HCT116 (cell line): Measurements from ENCODE around the gene PRPF18. TPM values are rescaled to one million over a fixed set of nuclear protein-coding genes. Genes with fewer than 3 reads are reported as not detected.

Experiments
- ATAC-seq: fragments of 200-7000 bp; cut with Tn5 transposase; 2 replicates; pipeline ENCODE4 v1.9.1; 2020; ENCODE audit warnings: mild to moderate bottlenecking, moderate library complexity
- BruUV-seq: library from RNA; stranded (reverse); fragments of 400-500 nt; replicated peaks from 2 replicates; lab custom pipeline; 2021; lab: Mats Ljungman, UMichigan
- CTCF ChIA-PET: fragments of 300-600 bp; sonication (Branson Sonifier 250); formaldehyde crosslinking; loops from one replicate; lab custom pipeline; 2021; ENCODE audit warnings: antibody characterized with exemption; lab: Charles Lee
- POLR2A ChIA-PET: fragments of 300-600, 350-600 bp; sonication (Branson Sonifier 250); formaldehyde crosslinking; loops from one replicate; lab custom pipeline; 2021; ENCODE audit warnings: antibody characterized with exemption; lab: Charles Lee
- RAD21 ChIA-PET, 2 experiments: fragments of 300-600 bp; sonication (Branson Sonifier 250); formaldehyde crosslinking; loops; one replicate each; lab custom pipeline; 2023; ENCODE audit warnings: low total read pairs in 2 of 2; ENCODE audit not compliant: uncharacterized antibody in 2 of 2, unreplicated experiment in 2 of 2, low non-redundant PET in 1 of 2; lab: Charles Lee
- DNase-seq: peaks from one replicate; pipeline ENCODE4 v3.0.0-alpha.2; 2010; ENCODE audit warnings: low read depth, low spot score
- H2AFZ ChIP-seq: fragments of 200-600 bp; shearing (Covaris generic), sonication (generic); 2 replicates; pipeline ENCODE4 v1.6.1; 2017; ENCODE audit warnings: low read depth, mixed run types, mixed read lengths, antibody characterized with exemption, low read length; ENCODE audit not compliant: poor library complexity, severe bottlenecking
- H3K27ac ChIP-seq: 2 replicates; pipeline ENCODE4 v1.5.1; 2012; ENCODE audit warnings: low read depth, low read length
- H3K27me3 ChIP-seq: fragments of 200-600 bp; sonication (generic); 2 replicates; pipeline ENCODE4 v1.6.1; 2016; ENCODE audit warnings: mixed run types, low read length, mixed read lengths; ENCODE audit not compliant: insufficient read depth
- H3K36me3 ChIP-seq, 2 experiments: fragments of 200-500 bp in 1 of 2; fragments of 200-600 bp in 1 of 2; sonication (Bioruptor generic) in 1 of 2; sonication (generic) in 1 of 2; 2 replicates each; pipeline versions ENCODE4 v1.5.1 to v1.6.1; 2014 to 2016; ENCODE audit warnings: low read length in 2 of 2, inconsistent platforms in 1 of 2, mixed read lengths in 1 of 2, mixed run types in 1 of 2; ENCODE audit not compliant: insufficient read depth in 2 of 2, control insufficient read depth in 1 of 2
- H3K4me1 ChIP-seq, 2 experiments: fragments of 200-600 bp in 1 of 2; sonication (generic) in 1 of 2; 2 replicates each; pipeline versions ENCODE4 v1.5.1 to v1.6.1; 2012 to 2017; ENCODE audit warnings: low read length in 2 of 2, inconsistent platforms in 1 of 2, mild to moderate bottlenecking in 1 of 2, mixed read lengths in 1 of 2, mixed run types in 1 of 2, moderate library complexity in 1 of 2; ENCODE audit not compliant: insufficient read depth in 2 of 2, control insufficient read depth in 1 of 2
- H3K4me2 ChIP-seq: fragments of 200-600 bp; sonication (generic); 2 replicates; pipeline ENCODE4 v1.6.1; 2017; ENCODE audit warnings: mixed run types, low read length, mixed read lengths
- H3K4me3 ChIP-seq, 2 experiments: fragments of 200-600 bp in 1 of 2; sonication (generic) in 1 of 2; replicated peaks in 1 of 2; 2 replicates each; pipeline ENCODE4 v1.5.1; 2011 to 2016; ENCODE audit warnings: low read length in 2 of 2, control low read depth in 1 of 2, low read depth in 1 of 2, mild to moderate bottlenecking in 1 of 2, mixed read lengths in 1 of 2, mixed run types in 1 of 2
- H3K79me2 ChIP-seq: fragments of 200-600 bp; sonication (generic); 2 replicates; pipeline ENCODE4 v1.6.1; 2017; ENCODE audit warnings: mild to moderate bottlenecking, mixed run types, low read length, moderate library complexity, mixed read lengths; ENCODE audit not compliant: insufficient read depth
- H3K9ac ChIP-seq: fragments of 200-600 bp; sonication (generic); 2 replicates; pipeline ENCODE4 v1.6.1; 2016; ENCODE audit warnings: low read length, mixed read lengths
- H3K9me2 ChIP-seq: fragments of 200-600 bp; sonication (generic), shearing (Covaris generic); 2 replicates; pipeline ENCODE4 v1.6.1; 2017; ENCODE audit warnings: mixed run types, mild to moderate bottlenecking, moderate library complexity; ENCODE audit not compliant: insufficient read depth
- H3K9me3 ChIP-seq, 2 experiments: fragments of 200-500 bp in 1 of 2; fragments of 200-600 bp in 1 of 2; sonication (Bioruptor generic) in 1 of 2; sonication (generic) in 1 of 2; 2 replicates each; pipeline ENCODE4 v1.6.1; 2014 to 2017; ENCODE audit warnings: low read length in 2 of 2, mixed read lengths in 2 of 2, inconsistent platforms in 1 of 2, low read depth in 1 of 2, mild to moderate bottlenecking in 1 of 2, mixed run types in 1 of 2, moderate library complexity in 1 of 2; ENCODE audit not compliant: control insufficient read depth in 1 of 2, insufficient read depth in 1 of 2
- H4K20me1 ChIP-seq: fragments of 200-600 bp; sonication (generic), shearing (Covaris generic); 2 replicates; pipeline ENCODE4 v1.6.1; 2017; ENCODE audit warnings: mixed run types, mild to moderate bottlenecking, moderate library complexity; ENCODE audit not compliant: insufficient read depth
- ZBTB33 ChIP-seq: IDR thresholded peaks from 2 replicates; pipeline ENCODE4 v1.6.1; 2011; ENCODE audit warnings: mild to moderate bottlenecking, low read length, moderate library complexity; ENCODE audit not compliant: insufficient replicate concordance; ENCODE audit errors: extremely low read depth
- intact Hi-C: fragments of 100-400 bp; cut with micrococcal nuclease; formaldehyde crosslinking; loops from 2 replicates; pipeline ENCODE4 v1.10.0; 2022
- total RNA-seq: library from RNA; stranded (reverse); gene quantifications from one replicate; pipeline ENCODE4 v1.2.1, GENCODE V29; 2021; ENCODE audit not compliant: unreplicated experiment
- TF ChIP-seq, protein P1 (sequence below): IDR thresholded peaks from 2 replicates; pipeline ENCODE4 v1.6.1; 2012; ENCODE audit warnings: low read depth

Gene PRPF18
- total RNA-seq, 1 experiment from 2014 or later = 16.2 TPM

- Histone ChIP-seq H3K4me3 (no peak overlapping the region), H3K79me2 (no peaks in the 10 kb centered on the region), H3K27me3 (no peaks in the 10 kb centered on the region), H4K20me1 (no peaks in the 10 kb centered on the region), H3K9me3 (no peaks in the 10 kb centered on the region), H3K9ac (no peak overlapping the region), H3K27ac (no peak overlapping the region), H3K4me2 (no peak overlapping the region), H3K9me2 (no peaks in the 10 kb centered on the region), H2AFZ (no peak overlapping the region)
- BruUV-seq = no TSS peak
- intact Hi-C loops = no loop called here
- POLR2A ChIA-PET = no interaction called here
- DNase-seq = no peak
- TF ChIP-seq, protein P1, sequence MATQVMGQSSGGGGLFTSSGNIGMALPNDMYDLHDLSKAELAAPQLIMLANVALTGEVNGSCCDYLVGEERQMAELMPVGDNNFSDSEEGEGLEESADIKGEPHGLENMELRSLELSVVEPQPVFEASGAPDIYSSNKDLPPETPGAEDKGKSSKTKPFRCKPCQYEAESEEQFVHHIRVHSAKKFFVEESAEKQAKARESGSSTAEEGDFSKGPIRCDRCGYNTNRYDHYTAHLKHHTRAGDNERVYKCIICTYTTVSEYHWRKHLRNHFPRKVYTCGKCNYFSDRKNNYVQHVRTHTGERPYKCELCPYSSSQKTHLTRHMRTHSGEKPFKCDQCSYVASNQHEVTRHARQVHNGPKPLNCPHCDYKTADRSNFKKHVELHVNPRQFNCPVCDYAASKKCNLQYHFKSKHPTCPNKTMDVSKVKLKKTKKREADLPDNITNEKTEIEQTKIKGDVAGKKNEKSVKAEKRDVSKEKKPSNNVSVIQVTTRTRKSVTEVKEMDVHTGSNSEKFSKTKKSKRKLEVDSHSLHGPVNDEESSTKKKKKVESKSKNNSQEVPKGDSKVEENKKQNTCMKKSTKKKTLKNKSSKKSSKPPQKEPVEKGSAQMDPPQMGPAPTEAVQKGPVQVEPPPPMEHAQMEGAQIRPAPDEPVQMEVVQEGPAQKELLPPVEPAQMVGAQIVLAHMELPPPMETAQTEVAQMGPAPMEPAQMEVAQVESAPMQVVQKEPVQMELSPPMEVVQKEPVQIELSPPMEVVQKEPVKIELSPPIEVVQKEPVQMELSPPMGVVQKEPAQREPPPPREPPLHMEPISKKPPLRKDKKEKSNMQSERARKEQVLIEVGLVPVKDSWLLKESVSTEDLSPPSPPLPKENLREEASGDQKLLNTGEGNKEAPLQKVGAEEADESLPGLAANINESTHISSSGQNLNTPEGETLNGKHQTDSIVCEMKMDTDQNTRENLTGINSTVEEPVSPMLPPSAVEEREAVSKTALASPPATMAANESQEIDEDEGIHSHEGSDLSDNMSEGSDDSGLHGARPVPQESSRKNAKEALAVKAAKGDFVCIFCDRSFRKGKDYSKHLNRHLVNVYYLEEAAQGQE = no peak
- TF ChIP-seq ZBTB33 = no peak
- TF ChIP-seq, all 23 proteins: peak for 0
- CTCF ChIA-PET = no interaction called here
- Histone ChIP-seq H3K4me1 (no peaks in the 10 kb centered on the region), H3K36me3 (no peaks in the 10 kb centered on the region)
- ATAC-seq = no peak
- RAD21 ChIA-PET = no interaction called here
Observed at GRCh38 chr10:13654118-13654830, 67.5 kb downstream of the PRPF18 start.
